ENCODE measurements around the gene TMC6. TPM values are rescaled to one million over a fixed set of nuclear protein-coding genes. Genes with fewer than 3 reads are reported as not detected.

TMC6 gene
- total and polyA plus RNA-seq, 2 of the 13 experiments (the other 11 are each of a cell fraction or from before 2014, with no cell fraction given): 48.4 to 99.1 TPM

GRCh38 chr17:78168903-78169793 lies 40.6 kb upstream of the TMC6 start (continued):
- TF ChIP-seq, protein P1, sequence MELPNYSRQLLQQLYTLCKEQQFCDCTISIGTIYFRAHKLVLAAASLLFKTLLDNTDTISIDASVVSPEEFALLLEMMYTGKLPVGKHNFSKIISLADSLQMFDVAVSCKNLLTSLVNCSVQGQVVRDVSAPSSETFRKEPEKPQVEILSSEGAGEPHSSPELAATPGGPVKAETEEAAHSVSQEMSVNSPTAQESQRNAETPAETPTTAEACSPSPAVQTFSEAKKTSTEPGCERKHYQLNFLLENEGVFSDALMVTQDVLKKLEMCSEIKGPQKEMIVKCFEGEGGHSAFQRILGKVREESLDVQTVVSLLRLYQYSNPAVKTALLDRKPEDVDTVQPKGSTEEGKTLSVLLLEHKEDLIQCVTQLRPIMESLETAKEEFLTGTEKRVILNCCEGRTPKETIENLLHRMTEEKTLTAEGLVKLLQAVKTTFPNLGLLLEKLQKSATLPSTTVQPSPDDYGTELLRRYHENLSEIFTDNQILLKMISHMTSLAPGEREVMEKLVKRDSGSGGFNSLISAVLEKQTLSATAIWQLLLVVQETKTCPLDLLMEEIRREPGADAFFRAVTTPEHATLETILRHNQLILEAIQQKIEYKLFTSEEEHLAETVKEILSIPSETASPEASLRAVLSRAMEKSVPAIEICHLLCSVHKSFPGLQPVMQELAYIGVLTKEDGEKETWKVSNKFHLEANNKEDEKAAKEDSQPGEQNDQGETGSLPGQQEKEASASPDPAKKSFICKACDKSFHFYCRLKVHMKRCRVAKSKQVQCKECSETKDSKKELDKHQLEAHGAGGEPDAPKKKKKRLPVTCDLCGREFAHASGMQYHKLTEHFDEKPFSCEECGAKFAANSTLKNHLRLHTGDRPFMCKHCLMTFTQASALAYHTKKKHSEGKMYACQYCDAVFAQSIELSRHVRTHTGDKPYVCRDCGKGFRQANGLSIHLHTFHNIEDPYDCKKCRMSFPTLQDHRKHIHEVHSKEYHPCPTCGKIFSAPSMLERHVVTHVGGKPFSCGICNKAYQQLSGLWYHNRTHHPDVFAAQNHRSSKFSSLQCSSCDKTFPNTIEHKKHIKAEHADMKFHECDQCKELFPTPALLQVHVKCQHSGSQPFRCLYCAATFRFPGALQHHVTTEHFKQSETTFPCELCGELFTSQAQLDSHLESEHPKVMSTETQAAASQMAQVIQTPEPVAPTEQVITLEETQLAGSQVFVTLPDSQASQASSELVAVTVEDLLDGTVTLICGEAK (IDR thresholded peaks at IDR 0.05): no peak
- TF ChIP-seq, protein P1 (CRISPR knock-in tag; IDR thresholded peaks at IDR 0.05): no peak
- TF ChIP-seq SP5 (CRISPR knock-in tag; IDR thresholded peaks at IDR 0.05; ENCODE audit: borderline replicate concordance, low read depth): no peak
- TF ChIP-seq NR1H2 (CRISPR knock-in tag; IDR thresholded peaks at IDR 0.05; ENCODE audit: borderline replicate concordance, low read depth): no peak
- TF ChIP-seq RBFOX2 (IDR thresholded peaks at IDR 0.05; ENCODE audit: low read depth, low read length): no peak
- TF ChIP-seq HDAC1 (CRISPR knock-in tag; IDR thresholded peaks at IDR 0.05): no peak
- TF ChIP-seq ZNF678 (CRISPR knock-in tag; IDR thresholded peaks at IDR 0.05): peak; percentile 7; the same call in 1 of the 2 replicates
- TF ChIP-seq SP2 (CRISPR knock-in tag; IDR thresholded peaks at IDR 0.05): peak; percentile 71
- TF ChIP-seq, protein P2, sequence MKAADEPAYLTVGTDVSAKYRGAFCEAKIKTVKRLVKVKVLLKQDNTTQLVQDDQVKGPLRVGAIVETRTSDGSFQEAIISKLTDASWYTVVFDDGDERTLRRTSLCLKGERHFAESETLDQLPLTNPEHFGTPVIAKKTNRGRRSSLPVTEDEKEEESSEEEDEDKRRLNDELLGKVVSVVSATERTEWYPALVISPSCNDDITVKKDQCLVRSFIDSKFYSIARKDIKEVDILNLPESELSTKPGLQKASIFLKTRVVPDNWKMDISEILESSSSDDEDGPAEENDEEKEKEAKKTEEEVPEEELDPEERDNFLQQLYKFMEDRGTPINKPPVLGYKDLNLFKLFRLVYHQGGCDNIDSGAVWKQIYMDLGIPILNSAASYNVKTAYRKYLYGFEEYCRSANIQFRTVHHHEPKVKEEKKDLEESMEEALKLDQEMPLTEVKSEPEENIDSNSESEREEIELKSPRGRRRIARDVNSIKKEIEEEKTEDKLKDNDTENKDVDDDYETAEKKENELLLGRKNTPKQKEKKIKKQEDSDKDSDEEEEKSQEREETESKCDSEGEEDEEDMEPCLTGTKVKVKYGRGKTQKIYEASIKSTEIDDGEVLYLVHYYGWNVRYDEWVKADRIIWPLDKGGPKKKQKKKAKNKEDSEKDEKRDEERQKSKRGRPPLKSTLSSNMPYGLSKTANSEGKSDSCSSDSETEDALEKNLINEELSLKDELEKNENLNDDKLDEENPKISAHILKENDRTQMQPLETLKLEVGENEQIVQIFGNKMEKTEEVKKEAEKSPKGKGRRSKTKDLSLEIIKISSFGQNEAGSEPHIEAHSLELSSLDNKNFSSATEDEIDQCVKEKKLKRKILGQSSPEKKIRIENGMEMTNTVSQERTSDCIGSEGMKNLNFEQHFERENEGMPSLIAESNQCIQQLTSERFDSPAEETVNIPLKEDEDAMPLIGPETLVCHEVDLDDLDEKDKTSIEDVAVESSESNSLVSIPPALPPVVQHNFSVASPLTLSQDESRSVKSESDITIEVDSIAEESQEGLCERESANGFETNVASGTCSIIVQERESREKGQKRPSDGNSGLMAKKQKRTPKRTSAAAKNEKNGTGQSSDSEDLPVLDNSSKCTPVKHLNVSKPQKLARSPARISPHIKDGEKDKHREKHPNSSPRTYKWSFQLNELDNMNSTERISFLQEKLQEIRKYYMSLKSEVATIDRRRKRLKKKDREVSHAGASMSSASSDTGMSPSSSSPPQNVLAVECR (CRISPR knock-in tag; IDR thresholded peaks at IDR 0.05; ENCODE audit: borderline replicate concordance): no peak
- TF ChIP-seq JUND (CRISPR knock-in tag; IDR thresholded peaks at IDR 0.05): no peak
- TF ChIP-seq, protein P3, sequence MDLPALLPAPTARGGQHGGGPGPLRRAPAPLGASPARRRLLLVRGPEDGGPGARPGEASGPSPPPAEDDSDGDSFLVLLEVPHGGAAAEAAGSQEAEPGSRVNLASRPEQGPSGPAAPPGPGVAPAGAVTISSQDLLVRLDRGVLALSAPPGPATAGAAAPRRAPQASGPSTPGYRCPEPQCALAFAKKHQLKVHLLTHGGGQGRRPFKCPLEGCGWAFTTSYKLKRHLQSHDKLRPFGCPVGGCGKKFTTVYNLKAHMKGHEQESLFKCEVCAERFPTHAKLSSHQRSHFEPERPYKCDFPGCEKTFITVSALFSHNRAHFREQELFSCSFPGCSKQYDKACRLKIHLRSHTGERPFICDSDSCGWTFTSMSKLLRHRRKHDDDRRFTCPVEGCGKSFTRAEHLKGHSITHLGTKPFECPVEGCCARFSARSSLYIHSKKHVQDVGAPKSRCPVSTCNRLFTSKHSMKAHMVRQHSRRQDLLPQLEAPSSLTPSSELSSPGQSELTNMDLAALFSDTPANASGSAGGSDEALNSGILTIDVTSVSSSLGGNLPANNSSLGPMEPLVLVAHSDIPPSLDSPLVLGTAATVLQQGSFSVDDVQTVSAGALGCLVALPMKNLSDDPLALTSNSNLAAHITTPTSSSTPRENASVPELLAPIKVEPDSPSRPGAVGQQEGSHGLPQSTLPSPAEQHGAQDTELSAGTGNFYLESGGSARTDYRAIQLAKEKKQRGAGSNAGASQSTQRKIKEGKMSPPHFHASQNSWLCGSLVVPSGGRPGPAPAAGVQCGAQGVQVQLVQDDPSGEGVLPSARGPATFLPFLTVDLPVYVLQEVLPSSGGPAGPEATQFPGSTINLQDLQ (CRISPR knock-in tag; IDR thresholded peaks at IDR 0.05): no peak

Data from HepG2 (cell line).